ENCODE data around the gene RGS12.

GRCh38 chr4:3262208-3263052 lies 30.4 kb upstream of the RGS12 start:
- TF ChIP-seq FOXA1 (IDR thresholded peaks at IDR 0.05) (no peak), SP1 (IDR thresholded peaks at IDR 0.05) (no peak), TARDBP (IDR thresholded peaks at IDR 0.05) (no peak), NFRKB (IDR thresholded peaks at IDR 0.05) (no peak), LEF1 (IDR thresholded peaks at IDR 0.05; ENCODE audit: borderline replicate concordance) (no peak), ZNF384 (IDR thresholded peaks at IDR 0.05) (no peak), SUZ12 (IDR thresholded peaks at IDR 0.05) (no peak), BHLHE40 (IDR thresholded peaks at IDR 0.05; ENCODE audit: borderline replicate concordance) (no peak), HDGF (IDR thresholded peaks at IDR 0.05; ENCODE audit: borderline replicate concordance) (no peak), ARNT (IDR thresholded peaks at IDR 0.05) (no peak), CTBP1 (IDR thresholded peaks at IDR 0.05; ENCODE audit: borderline replicate concordance) (no peak), FOXK2 (IDR thresholded peaks at IDR 0.05) (no peak)
- TF ChIP-seq, protein P1, sequence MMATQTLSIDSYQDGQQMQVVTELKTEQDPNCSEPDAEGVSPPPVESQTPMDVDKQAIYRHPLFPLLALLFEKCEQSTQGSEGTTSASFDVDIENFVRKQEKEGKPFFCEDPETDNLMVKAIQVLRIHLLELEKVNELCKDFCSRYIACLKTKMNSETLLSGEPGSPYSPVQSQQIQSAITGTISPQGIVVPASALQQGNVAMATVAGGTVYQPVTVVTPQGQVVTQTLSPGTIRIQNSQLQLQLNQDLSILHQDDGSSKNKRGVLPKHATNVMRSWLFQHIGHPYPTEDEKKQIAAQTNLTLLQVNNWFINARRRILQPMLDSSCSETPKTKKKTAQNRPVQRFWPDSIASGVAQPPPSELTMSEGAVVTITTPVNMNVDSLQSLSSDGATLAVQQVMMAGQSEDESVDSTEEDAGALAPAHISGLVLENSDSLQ (IDR thresholded peaks at IDR 0.05), result no peak
